HG02588 (cell line): Measurements from ENCODE around the gene COL15A1.

Source experiments
- ATAC-seq: cut with Tn5 transposase; IDR thresholded peaks from one replicate; pipeline ENCODE4 v1.9.1; 2021; ENCODE audit warnings: mild to moderate bottlenecking, moderate library complexity; ENCODE audit not compliant: unreplicated experiment

COL15A1 gene

DNA sequence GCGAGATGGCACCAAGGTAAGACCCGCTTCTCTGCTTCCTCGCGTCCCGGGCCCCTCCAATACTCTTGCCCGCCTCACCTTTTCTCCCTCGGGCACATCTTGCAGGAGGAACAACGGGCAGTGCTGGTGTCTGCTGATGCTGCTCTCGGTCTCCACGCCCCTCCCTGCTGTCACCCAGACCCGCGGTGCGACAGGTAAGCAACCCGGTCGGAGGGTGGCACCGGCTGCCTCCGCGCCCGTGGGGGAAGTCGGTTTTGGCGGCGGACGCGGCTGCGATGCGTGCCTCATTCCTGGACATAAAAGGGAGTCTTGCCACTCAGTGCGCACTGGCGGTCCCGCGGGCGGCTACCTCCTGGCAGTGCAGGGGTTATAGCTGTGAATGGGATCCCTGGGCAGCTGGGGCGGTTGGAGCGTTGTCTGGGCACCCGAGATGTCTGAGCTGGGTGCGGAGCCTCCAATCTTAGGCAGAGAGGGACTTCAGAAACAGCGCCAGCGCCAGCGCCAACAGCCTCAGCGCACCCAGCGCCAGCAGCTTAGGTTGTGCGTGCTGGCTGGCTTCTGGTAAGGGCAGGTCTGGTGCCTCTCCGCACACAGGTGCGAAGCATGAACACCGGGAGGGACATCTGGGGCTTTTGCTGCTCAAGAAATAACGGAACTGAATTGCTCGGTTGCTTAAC, 488 bp downstream of the COL15A1 start:
- ATAC-seq, result no peak

DNA sequence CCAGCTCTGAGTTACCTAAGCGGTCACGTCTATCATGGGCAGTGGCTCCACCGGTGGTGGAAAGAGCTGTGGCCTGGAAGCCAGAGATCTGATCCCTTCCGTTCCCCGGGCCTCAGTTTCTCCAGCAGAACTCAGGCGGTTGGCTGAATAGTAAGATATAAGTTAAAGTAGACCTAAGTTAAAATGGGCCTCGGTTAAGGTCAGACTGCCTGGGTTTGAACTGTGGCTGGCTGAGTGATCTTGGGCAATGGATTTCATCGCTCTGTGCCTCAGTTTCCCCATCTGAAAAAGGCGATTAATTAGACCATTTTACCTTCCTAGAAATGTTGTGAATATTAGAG, 997 bp downstream of the COL15A1 start:
- ATAC-seq, result no peak

DNA sequence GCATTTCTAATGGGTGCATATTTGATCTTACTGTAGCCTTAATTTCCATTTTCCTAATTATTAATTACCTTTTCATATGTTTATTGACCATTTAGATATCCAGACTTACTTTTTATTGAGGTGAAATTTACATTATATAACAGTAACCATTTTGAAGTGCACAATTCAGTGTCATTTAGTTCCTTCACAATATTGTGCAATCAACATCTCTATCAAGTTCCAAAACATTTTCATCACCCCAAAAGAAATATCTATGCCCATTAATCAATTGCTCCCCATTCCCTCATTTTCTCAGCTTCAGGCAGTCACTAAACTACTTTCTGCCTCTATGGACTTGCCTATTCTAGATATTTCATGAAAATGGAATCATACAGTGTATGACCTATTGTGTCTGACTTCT, 5.9 kb downstream of the COL15A1 start:
- no peak for ATAC-seq

DNA sequence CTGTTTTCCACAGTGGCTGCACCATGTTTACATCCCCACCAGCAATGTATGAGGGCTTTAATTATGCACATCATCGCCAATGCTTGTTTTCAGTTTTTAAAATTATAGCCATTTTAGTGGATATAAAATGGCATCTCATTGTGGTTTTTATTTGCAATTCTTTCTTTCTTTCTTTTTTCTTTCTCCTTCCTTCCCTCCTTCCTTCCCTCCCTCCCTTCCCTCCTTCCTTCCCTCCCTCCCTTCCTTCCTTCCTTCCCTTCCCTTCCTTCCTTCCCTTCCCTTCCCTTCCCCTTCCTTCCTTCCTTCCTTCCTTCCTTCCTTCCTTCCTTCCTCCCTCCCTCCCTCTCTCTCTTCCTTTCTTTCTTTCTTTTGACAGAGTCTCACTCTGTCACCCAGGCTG, 6.6 kb downstream of the COL15A1 start:
- no peak for ATAC-seq

DNA sequence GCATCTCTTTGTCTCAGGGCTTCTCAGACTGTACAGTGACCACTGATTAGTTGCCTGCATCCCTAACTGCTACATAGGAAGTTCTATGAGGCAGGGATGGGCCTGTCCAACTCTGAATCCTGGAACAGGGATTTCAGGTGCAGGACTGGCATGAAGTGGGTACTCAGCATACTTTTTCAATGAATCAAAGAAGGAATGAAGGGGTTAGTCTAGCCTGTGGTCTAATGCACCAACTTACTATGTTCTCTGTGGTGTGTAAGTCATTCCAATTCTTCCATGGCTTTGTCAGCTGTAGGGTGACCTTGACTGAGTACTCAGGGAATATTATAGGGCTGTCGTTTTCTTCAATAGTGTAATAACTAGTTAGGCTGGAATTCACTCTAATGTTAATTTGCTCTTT, 8.3 kb downstream of the COL15A1 start:
- ATAC-seq, result no peak

DNA sequence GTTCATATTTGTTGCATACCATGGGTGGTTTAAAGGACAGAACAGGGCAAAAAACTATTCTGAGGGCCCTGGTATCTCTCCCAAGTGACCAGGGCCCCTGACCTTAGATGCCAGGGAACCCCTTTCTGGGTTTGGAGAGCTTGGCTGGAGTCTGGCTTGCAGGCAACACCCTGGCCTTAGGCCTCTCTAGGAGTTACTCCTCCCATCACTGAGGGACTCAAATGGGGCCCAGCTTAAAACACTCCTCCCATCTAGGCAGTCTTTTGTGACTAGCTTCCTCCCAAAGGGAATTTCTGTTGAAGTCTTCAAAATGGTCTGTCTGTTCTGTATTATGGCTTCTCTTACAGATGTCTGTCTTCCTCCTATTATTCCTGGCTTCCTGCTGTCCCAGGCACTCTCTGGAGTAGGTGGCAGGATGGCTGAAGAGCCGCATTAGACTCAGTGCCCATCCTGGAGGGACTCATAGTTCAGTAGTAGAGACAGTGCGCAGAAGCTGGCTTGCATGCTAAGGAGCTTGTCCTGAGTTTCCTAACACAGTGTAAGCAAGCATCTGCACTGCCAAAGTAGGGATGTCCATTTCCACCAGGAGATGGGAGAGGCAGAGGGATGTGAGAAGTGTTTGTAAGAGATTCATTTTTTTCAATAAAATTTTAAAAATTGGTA, 10.0 kb downstream of the COL15A1 start:
- ATAC-seq, result no peak

DNA sequence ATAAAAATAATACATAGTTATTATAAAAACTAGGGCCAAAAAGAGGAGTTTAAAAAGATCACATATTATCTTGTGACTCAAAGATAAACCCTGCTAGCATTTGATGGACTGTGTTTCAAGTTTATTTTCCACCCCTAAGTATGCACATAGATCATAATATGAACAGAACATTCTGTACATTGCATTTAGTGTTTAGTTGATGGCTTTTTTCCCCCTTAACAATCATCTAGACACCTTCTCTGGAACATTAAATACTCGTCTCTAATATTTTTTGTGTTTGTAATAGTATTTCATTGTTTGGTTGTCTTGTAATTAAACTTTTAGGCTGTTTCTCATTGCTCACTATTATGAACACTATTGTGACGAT, 10.5 kb downstream of the COL15A1 start:
- no peak for ATAC-seq

DNA sequence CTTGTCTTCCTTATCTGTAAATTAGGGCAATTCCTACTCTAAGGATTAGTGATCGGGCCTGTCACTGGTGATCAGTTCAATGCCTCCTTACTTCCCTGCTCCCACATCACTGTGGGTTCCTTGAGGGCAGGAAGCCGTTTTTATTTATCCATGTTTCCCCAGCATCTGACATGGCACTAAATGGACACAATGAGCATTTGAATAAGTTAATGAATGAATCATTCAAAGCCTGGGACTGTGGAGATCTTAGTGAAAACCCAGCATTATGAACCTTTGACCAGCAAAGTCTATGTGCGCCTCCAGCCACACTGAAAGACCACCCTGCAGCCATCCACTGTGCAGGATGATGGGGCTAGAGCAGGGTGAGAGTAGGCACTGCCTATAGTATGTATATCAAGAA, 11.6 kb downstream of the COL15A1 start:
- ATAC-seq, result no peak

DNA sequence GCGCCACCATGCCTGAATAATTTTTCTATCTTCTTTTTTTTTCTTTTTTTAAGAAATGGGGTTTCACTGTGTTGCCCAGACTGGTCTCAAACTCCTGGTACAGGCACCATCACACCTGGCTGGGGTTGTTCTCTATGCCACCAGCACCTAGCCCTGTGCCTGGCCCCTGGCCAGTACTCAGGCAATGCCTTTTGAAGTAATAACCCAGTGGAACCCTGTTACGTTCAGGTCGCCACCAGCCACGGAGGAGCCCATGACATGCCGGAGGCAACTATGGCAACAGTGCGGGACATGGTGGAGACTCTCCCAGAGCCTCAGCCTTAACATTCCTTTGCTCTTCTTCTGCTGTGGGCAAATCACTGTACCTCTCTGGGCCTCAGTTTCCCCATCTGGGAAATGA, 14.1 kb downstream of the COL15A1 start:
- no peak for ATAC-seq

DNA sequence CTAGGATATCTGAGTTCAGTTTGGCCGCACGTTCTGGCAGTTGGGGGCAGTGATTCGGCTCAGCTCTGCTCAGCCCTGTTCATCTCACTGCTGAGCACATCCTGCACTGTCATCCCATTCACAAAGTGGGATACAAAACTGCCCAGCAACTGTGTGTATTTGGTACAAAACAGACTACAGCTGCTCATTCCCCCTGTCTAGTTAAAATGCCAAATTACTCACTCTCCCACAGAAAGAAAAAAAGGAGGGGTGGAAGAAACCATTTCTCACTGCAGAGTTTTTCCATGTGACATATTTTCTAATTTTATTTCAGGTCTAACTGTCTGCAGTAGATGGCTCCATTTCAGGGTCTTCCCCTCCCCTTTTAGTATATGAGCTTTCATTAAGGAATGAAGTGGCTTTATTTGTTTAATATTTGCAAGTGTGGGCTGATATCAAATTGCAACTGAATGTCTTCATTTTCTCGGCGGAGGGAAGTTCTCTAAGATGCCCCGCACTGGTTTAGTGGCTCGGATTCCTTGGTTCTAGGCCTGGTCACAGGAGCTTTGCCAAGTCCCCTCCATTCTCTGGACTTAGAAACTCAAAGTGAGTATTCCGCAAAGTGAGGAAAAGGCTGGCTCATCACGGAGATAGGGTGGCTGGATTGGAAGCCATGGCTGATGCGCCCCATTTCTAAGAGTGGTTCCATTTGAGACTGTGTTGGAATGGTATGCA, 14.7 kb downstream of the COL15A1 start:
- no peak for ATAC-seq

DNA sequence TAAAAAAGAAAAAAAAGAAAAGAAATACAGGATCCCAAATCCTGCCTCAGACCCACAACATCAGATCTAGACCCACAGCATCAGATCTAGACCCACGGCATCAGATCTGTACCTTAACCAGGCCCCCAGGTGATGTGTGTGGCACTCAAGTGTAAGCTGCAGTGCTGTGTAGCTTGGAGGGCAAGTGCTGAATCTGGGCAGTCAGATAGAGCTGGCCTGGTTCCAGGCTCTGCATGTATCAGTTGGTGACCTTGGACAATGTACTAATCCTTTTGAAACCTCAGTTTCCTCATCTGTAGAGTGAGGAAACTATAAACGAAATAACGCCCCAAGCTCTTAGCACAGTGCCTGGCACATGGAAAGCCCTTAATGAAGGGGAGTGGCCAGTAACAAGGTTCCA, 16.7 kb downstream of the COL15A1 start:
- ATAC-seq, result no peak

DNA sequence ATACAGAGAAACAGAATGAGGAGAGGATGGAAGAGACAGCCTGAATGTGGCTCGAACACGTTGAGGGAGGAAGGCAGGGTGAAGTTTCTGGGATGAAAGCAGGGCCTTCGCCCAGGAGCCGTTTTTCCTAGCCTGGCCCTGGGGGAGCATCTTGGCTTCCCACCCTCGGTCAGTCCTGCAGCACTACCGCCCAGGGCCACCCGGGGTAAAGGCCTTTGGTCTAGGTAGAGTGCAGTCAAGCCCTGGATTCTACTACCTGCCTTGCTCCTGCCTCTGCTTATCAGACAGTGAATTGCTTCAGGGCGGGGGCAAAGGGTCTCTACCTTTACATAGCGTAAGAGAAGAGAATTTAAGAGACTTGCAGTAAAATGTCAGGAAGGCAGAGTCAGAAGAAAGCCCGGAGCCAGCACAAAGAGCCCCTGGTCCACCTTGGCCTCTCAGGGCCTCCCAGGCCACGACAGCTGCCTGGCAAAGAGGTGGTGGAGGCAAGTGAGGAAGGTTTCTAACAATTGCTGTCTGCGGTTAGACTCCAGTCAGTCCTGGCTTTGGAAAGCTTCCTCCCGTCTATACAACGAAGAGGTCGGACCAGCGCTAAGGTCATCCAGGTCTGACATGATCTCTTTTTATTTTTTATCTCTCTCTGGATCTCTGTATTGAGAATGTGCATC, 17.9 kb downstream of the COL15A1 start:
- ATAC-seq, result no peak

DNA sequence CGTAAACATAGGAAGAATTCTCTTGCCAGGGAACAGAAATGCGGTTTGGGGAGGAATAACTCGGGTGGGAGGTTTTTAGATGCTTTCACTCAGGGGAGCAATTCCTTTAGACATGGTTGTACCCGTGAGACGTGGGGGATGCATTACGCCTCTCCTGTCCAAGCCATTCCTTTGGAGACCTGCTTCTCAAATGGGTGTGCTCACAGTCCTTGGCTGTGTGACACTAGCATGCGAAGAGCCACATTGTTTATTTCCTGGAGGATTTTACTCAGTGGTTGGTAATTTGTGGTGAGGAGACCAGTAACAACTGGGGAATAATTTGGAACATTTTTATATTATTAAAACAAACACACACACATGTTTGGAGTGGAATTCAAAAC, 18.5 kb downstream of the COL15A1 start:
- ATAC-seq, result no peak

DNA sequence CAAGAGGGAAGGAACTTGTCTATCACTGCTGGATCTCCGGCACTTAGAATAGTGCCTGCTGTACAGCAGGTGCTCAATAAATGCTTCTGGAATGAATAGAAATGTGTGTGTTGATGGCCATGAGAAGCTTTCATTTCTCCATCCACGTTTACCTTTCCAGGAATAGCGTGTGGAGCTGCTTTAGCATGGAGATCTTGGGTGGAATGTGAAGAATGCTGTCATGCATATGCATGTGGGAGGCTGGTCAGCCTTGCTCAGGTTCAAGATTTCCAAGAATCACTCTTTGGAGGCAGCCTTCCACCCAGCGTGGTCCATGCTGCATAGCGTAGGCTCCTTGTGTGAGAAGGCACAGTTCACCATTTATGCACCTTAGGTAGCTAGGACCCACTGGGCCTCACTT, 19.2 kb downstream of the COL15A1 start:
- ATAC-seq, result no peak

DNA sequence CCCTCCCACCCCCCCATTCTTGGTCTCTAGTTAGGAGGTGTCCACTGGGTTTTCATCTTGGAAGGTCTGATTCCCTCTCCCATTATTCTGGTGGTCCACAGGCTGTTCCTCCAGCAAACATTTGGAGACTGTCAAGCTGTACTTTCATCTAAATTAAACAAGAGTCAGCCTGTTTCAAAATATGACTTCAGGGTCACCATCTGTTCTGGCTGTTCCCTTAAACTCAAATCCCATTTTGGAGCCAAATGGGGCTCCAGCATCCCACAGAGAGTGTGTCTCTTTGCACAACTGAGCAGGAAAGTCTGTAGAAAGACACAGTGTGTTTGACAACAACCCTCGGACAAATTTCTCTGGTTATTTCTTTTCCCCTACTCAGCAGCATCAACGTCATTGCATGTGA, 20.5 kb downstream of the COL15A1 start:
- ATAC-seq, result no peak

DNA sequence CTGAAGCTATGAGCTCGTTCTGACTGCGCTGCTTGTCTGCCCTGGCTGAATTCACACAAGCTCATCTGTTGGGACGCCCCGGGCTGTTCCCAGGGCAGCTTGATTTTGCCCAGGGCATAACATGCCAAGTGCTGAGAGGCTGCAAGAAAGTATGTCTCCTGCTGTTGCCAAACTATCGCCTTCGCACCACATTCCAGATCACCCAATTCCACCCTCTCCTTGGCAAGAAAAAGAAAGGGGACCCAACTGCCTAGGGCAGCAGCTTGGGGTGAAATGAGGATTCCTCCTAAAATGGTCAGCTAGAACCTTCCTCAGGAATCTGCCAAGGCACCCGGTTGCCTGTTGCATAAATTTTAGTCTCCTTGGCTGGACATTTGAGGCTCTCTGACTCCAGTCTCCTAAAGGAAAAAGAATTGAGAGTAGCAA, 21.2 kb downstream of the COL15A1 start:
- no peak for ATAC-seq

DNA sequence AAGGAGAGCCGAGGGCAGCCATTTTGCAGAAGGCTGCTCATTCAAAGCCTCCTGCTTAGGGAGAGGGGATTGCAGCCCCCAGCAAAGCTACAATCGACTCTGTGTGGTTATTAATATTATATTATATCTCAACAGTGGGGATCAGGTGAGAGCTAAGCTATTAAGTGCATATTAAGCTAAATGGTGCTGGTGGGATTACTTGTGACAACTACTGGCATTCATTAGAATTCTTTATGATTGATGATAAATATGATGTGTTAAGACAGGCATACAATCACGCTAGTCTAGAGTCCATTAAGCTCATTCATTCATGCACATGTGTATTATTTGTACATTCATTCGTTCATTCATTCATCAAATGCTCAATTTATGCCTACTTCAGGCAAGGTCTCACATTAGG, 23.0 kb downstream of the COL15A1 start:
- ATAC-seq, result no peak

DNA sequence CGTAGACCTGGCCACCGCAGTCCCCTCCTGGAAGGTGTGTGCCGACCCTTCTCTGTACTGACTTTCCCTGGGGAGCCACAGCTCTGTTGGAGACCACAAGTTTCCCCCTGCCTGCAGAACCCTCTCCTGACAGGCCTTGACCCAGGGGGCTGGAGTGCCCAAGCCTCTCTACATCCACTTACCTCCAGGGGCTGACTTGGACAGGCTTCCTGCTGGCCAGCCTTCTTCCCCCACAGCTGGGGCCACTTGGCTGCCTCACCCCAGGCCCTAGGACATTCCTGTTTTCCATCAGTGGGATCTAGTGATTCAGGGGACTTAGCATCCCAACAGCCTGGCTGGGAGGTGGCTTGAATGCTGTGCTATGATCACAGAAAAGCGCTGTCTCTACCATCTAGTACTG, 23.6 kb downstream of the COL15A1 start:
- no peak for ATAC-seq

DNA sequence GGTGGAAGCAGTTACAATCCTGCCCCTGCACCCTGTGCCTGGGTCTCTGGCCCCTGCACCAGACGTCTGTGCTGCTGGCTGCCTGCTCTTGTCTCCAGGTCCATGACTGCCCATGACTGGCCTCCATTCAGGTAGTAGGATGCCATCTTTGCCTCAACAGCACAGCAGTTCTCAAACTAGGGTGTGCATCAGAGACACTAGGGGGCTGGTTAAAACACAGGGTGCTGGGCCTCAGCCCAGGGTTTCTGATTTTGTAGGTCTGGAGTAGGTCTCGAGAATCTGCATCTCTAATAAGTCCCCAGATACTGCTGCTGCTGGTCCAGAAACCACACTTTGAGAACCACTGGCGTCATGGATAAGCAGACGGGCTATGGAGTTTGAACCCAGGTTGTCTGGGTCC, 24.0 kb downstream of the COL15A1 start:
- ATAC-seq, result no peak

DNA sequence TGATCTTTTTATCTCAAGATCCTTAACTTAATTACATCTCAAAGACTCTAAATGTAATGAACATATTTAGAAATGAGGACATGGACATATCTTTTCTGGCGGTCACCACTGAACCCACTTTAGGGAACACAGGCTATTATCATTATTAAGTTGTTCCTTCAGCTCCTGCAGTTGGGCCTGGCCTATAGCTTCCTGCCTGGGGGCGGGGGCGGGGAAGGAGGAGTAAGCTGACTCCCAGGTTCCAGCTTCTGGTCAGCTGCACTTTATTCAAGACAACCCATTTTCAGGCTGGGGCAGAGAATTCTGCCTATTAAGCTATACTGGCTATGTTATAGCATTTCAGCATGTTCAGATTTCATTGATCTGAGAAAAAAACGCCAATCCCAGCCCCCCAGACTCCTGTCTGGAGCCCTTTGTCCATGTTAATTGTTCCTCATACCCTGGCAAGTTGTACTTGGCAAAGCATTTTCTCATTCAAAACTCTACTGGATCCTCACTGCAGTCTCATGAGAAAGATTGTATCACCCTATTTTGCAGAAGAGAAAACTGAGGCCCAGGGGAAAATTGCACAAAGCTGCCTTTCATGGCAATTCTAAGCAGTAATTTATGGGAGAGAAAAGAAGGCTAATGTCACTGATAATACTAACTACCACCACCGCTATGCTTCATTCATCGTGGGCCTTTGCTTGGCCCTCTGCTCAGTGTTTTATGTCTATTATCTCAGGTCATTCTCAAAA, 25.1 kb downstream of the COL15A1 start:
- no peak for ATAC-seq

DNA sequence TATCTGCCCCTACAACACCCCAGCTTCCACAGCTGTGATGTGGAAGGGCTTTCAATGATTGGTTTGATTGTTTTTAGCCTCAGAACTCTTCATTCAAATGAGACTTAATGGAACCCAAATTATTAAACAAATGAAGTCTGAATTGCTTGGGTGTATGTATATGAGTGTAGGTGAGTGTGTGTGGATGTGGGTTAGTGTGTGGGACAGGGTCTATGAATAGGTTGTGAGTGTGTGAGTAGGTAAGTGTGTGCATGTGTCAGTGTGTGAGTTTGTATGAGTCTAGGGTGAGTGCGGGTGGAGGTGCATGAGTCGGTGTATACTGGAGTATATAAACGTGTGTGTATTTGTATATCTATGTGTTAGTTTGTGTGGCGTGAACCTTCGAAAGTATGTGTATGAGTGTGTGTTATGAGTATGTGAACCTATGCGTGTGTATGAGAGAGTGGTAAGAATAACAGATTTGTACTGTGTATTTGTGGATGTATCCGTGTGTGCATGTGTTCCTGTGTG, 26.9 kb downstream of the COL15A1 start:
- no peak for ATAC-seq
